GM18858 (cell line): ENCODE results near the gene FER.

ENCODE experiments used
- ATAC-seq: cut with Tn5 transposase; IDR thresholded peaks from one replicate; pipeline ENCODE4 v1.9.1; 2021; ENCODE audit not compliant: unreplicated experiment

The FER gene

DNA sequence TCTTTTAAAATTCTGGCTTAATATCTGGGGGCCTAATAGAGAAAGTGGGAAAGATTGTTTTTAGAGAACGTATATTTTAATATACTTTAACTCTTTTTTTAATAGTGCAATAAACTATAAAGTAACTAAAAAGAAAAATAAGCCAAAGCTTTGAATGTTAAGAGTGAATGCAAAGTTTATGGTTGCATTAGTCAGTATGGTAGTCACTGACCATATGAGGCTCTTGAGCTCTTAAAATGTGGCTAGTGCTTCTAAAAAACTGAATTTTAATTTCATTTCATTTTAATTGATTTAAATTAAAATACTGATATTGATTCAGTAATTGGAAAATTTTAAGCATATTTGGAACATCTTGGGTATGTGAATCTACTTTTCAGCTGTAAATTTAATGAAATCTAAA, 351.4 kb downstream of the FER start:
- ATAC-seq = no peak

DNA sequence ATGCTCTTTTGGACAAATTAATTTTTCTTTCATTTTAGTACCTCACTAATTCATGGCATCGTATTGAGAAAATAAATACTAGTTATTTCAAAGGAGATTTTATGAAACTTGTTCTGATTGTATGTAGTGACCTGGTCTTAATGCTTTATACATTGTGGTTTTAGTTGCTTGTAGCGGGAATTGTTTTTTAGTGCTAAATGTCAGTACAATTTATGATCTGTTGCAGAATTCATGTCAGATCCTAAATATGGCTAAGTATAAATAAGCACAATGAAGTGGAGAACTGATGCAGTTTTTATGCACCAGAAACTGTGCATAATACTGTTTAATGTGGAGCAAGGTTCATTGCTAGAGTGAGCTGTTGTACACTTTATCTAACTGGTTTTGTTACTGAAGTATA, 353.3 kb downstream of the FER start:
- ATAC-seq = no peak

GRCh38 chr5:109102096-109102690, 354.5 kb downstream of the FER start:
- ATAC-seq = no peak

DNA sequence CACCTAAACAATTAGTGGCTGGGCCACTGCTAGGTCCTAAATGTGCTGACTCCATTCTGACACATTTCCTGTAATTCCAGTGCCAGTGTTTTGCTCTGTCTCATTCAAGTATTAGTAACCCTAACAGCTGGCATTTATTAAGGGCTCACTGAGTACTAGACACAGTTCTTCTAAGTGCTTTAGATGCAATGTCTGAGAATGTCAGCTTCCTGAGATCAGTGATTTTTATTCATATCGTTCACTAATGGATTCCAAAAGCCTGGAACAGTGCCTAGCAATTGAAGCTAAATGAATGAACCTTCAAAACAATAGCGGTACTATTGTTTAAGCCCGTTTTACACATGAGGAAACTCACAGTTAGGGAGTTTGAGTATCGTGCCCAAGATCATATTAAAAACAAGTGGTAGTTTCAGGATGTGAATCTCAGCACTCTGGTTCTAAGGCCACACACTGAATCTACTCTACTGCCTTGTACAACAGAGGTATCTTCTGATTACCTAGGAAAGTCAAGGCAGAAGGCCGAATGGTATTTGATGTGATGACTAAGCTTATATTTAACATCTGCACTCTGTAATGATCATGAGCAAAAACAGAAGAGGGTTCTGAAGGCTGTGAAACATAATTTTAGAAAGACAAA, 358.1 kb downstream of the FER start:
- ATAC-seq = no peak

- ATAC-seq = no peak
These were observed 364.0 kb downstream of the FER start for GRCh38 chr5:109111680-109112079.

GRCh38 chr5:109113608-109114007, 365.9 kb downstream of the FER start:
- no peak for ATAC-seq

DNA sequence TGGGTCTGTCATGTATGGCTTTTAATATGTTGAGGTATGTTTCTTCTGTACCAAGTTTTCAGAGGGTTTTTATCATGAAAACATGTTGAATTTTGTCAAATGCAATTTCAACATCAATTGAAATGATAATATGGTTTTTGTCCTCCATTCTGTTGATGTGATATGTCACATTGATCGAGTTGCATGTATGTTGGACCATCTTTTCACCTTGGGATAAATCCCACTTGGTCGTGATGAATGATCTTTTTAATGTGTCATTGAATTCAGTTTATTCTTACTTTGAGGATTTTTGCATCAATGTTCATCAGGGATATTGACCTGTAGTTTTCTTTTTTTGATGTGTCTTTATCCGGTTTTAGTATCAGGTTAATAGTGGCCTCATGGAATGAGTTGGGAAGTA, 373.5 kb downstream of the FER start:
- no peak for ATAC-seq

GRCh38 chr5:109125755-109126429, 378.2 kb downstream of the FER start:
- no peak for ATAC-seq

GRCh38 chr5:109126481-109126880, 378.8 kb downstream of the FER start:
- no peak for ATAC-seq

GRCh38 chr5:109136906-109137305, 389.2 kb downstream of the FER start:
- ATAC-seq = no peak

GRCh38 chr5:109141222-109142200, 393.8 kb downstream of the FER start:
- ATAC-seq = no peak

DNA sequence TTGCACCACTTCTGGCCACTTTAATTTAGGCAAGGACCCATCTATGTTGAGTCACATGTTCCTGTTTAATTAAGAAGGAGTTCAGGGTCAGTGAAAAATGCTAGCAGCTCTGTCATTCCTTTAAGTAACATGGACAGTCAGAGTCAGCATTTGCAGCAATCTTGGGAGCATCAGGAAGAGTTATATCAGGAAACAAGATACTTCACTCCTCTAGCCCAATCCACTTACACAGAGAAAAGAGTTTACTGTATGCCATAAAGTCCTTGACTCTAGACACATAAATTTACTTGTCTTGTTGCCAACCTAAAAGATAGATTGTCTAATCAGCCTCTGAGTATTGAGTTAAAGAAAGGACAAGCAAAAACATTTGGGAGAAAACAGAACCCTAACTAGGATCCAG, 395.3 kb downstream of the FER start:
- no peak for ATAC-seq

GRCh38 chr5:109145139-109145538, 397.4 kb downstream of the FER start:
- ATAC-seq = no peak

DNA sequence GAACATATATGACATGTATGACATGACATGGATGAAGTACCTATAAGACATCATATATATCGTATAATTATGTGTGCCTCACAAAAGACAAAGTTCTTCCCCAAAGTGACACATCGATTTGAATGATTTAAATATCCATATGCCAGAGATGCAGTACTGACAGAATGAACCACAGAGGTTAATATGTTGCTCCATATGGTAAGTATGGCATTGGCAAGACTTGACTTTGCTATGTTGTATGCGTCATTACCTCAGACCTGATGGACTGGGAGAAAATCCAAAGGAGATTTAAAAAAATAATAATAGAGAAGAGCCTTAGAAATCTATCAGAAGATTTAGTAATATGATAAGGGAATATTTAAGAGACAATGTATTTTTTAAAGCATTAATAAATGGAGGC, 398.9 kb downstream of the FER start:
- ATAC-seq = no peak

- no peak for ATAC-seq
These were observed 404.9 kb downstream of the FER start for GRCh38 chr5:109152565-109152964.

DNA sequence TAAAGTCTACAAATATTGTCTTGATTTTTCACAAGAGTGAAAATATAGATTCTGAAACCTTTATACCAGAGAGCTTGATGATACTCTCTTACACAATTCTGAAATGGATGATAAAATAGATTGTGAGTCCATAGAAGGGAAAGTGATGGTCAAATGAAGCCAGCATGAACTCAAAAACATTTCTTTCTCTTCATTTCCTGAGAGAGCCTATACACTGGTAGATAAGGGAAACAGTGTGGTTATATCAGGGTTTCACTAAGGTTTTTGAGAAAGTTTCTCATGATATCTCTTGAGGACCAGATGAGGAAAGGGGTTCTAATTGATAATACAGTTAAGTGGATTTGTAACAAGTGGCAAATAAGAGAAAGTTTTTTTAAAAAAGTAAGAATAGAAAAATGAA, 407.9 kb downstream of the FER start:
- peak; percentile 70 for ATAC-seq

DNA sequence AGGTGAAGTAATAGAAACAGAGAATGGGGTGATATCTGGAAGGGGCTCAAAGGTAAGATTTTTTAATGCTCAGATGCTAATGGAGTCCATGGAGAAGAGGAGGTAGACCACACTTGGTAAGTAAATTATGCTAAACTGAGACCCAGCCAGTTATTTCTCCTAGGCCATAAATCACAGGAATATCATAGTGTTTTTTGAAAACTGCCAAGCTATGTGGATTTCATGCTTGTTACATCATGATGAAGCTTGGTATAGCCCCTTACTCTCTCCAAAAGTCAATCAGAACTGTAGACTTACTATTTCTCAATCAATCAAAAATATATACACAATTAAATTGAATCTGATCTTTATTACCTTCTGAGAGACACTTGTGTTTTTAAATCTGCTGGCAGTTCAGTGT, 409.2 kb downstream of the FER start:
- no peak for ATAC-seq

DNA sequence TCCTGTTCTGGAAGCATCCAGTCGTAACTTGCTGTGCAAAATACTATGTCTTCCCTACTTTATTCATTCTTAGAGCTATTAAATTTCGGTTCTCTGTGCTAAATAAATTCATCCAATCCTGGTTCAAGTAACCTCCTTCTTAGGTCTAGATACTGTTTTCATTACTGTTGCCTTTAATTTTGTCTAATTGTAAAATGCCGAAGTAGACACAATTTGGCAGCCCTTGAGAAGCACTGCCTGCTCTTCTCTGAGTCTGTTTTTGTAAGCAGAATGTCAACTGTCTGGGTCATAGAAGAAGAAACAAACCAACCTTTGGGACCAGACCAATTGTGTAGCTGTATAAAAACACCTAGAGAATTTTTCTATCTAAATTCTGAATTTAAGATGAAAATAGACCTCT, 412.8 kb downstream of the FER start:
- ATAC-seq = no peak

DNA sequence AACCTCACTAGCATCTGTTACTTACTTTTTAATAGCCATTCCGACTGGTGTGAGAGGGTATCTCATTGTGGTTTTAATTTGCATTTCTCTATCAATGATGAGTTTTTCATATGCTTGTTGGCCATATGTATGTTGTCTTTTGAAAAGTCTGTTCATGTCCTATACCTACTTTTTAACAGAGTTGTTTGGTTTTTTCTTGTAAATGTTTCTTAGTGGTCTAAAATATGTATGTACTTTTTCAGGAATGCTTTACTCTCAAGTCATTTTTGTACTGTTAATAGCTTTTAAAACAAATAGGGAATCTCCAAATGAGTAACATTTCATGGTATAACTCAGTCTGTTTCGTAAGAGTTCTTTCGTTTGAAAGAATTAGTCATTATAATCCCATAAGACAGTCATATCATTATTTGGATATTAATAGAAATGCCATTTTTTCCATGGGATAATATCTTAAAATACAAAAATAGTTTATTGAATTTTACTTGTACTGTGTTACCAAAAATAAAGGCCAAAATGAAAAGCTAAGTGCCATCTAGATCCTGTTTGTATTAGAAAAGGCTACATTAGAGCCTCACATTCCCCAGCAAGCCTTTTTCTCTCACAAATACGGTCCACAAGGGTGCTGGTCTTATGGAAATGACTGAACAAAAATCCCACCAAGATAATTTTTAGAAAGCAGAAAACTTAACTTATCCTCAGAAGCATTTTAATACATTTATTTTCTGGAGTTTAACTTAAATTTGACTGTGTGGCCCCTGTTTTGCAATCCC, 414.4 kb downstream of the FER start:
- ATAC-seq = peak; percentile 90

DNA sequence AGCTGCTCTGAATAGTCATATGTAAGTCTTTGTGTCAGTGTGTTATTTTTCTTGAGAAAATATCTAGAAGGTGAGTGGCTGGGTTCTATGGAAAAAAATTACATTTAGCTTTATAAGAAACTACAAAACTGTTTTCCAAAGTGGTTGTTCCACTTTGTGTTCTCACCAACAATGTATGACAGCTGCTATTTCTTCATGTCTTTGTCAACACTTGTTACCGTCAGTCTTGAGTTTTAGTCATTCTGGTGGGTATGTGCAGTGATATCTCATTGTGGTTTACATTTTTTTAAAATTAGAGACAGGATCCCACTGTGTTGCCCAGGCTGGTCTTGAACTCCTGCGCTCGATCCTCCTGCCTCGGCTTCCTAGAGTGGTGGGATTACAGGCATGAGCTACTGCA, 415.6 kb downstream of the FER start:
- no peak for ATAC-seq

DNA sequence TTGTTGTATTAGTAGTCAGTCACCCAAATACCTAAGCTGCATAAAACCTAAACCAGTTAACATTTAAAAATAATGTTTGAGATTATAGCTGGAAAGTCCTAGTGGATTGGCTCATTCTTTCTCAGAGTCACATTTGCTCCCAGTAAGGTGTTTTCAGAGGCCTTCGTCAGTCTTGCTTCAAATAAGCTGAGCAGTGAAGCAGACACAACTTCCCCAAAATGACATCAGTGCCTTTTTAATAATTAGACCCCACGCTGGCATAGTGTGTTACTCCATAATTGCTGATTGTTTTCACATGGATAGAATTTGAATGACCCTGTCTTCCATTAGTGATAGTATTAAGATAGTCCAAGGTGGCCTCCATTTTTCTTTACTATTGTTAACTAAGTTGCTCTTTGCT, 416.3 kb downstream of the FER start:
- ATAC-seq = no peak
